Mesenchymal stem cell (in vitro differentiated cells and primary cell): ENCODE data around the gene ANKS1B.

ENCODE experiments used
- DNase-seq: peaks from one replicate; pipeline ENCODE4 v3.0.0-alpha.2; 2013
- H2AFZ ChIP-seq: one replicate; pipeline ENCODE4 v1.6.1; 2013; ENCODE audit warnings: low read depth, mild to moderate bottlenecking, control low read depth, inconsistent platforms, low read length, moderate library complexity
- H2AK5ac ChIP-seq: 2 replicates; pipeline ENCODE4 v1.6.1; 2013; ENCODE audit warnings: low read length, moderate library complexity, mild to moderate bottlenecking, inconsistent platforms; ENCODE audit not compliant: severe bottlenecking
- H2BK120ac ChIP-seq: one replicate; pipeline ENCODE4 v1.6.1; 2013; ENCODE audit warnings: low read depth, mild to moderate bottlenecking, inconsistent platforms, low read length, moderate library complexity
- H2BK12ac ChIP-seq, 2 experiments: one replicate each; pipeline ENCODE4 v1.6.1; 2013; ENCODE audit warnings: inconsistent platforms in 2 of 2, low read length in 2 of 2, mild to moderate bottlenecking in 2 of 2, moderate library complexity in 2 of 2, control low read depth in 1 of 2
- H2BK15ac ChIP-seq: one replicate; pipeline ENCODE4 v1.6.1; 2013; ENCODE audit warnings: mild to moderate bottlenecking, low read depth, inconsistent platforms; ENCODE audit not compliant: poor library complexity, severe bottlenecking
- H2BK5ac ChIP-seq: 2 replicates; pipeline ENCODE4 v1.6.1; 2013; ENCODE audit warnings: low read depth, mild to moderate bottlenecking, low read length, control low read depth, inconsistent platforms; ENCODE audit not compliant: poor library complexity, severe bottlenecking
- H3K14ac ChIP-seq, 2 experiments: one replicate each; pipeline ENCODE4 v1.6.1; 2013; ENCODE audit warnings: inconsistent platforms in 2 of 2, low read length in 2 of 2, control low read depth in 1 of 2, mild to moderate bottlenecking in 1 of 2, moderate library complexity in 1 of 2
- H3K18ac ChIP-seq, 2 experiments: one replicate each; pipeline ENCODE4 v1.6.1; 2013; ENCODE audit warnings: inconsistent platforms in 2 of 2, low read length in 2 of 2, control low read depth in 1 of 2, low read depth in 1 of 2, mild to moderate bottlenecking in 1 of 2
- H3K23ac ChIP-seq, 2 experiments: one replicate each; pipeline ENCODE4 v1.6.1; 2013; ENCODE audit warnings: inconsistent platforms in 2 of 2, low read length in 2 of 2, mild to moderate bottlenecking in 2 of 2, moderate library complexity in 2 of 2, control low read depth in 1 of 2
- H3K27ac ChIP-seq: 2 replicates; pipeline ENCODE4 v1.5.1; 2013; ENCODE audit warnings: mild to moderate bottlenecking, moderate library complexity, low read length, control low read depth, inconsistent platforms; ENCODE audit not compliant: poor library complexity, severe bottlenecking
- H3K27me3 ChIP-seq, 2 experiments: 2 replicates each; pipeline versions ENCODE4 v1.6.1 to v1.7.0; 2013; ENCODE audit warnings: low read length in 2 of 2, mild to moderate bottlenecking in 2 of 2, moderate library complexity in 2 of 2, control low read depth in 1 of 2, inconsistent platforms in 1 of 2; ENCODE audit not compliant: control insufficient read depth in 1 of 2, insufficient read depth in 1 of 2
- H3K36me3 ChIP-seq, 2 experiments: 2 replicates each; pipeline versions ENCODE4 v1.6.1 to v1.7.0; 2013; ENCODE audit warnings: low read length in 2 of 2, control low read depth in 1 of 2, inconsistent platforms in 1 of 2, low read depth in 1 of 2, mild to moderate bottlenecking in 1 of 2; ENCODE audit not compliant: insufficient read depth in 2 of 2, control insufficient read depth in 1 of 2
- H3K4ac ChIP-seq, 2 experiments: one replicate each; pipeline ENCODE4 v1.6.1; 2013; ENCODE audit warnings: inconsistent platforms in 2 of 2, low read length in 2 of 2, mild to moderate bottlenecking in 2 of 2, moderate library complexity in 2 of 2, control low read depth in 1 of 2, low read depth in 1 of 2
- H3K4me1 ChIP-seq: 2 replicates; pipeline ENCODE4 v1.6.1; 2013; ENCODE audit warnings: low read depth, low read length, control low read depth; ENCODE audit not compliant: control insufficient read depth, insufficient read depth
- H3K4me2 ChIP-seq: 2 replicates; pipeline ENCODE4 v1.6.1; 2013; ENCODE audit warnings: low read length, mild to moderate bottlenecking, inconsistent platforms; ENCODE audit not compliant: poor library complexity, severe bottlenecking
- H3K4me3 ChIP-seq, 2 experiments: 2 replicates each; pipeline versions ENCODE4 v1.5.1 to v1.7.0; 2013; ENCODE audit warnings: low read length in 2 of 2, mild to moderate bottlenecking in 2 of 2, control low read depth in 1 of 2, low read depth in 1 of 2; ENCODE audit not compliant: insufficient read depth in 1 of 2
- H3K79me1 ChIP-seq: replicated peaks from 2 replicates; pipeline ENCODE4 v1.6.1; 2013; ENCODE audit warnings: mild to moderate bottlenecking, control low read depth, low read length, inconsistent platforms; ENCODE audit not compliant: poor library complexity, severe bottlenecking
- H3K9ac ChIP-seq: 2 replicates; pipeline ENCODE4 v1.7.0; 2013; ENCODE audit warnings: mild to moderate bottlenecking, low read length, moderate library complexity
- H3K9me3 ChIP-seq: 2 replicates; pipeline ENCODE4 v1.7.0; 2013; ENCODE audit warnings: mild to moderate bottlenecking, low read length; ENCODE audit not compliant: control insufficient read depth
- H4K8ac ChIP-seq: one replicate; pipeline ENCODE4 v1.6.1; 2013; ENCODE audit warnings: inconsistent platforms, mild to moderate bottlenecking, low read length, moderate library complexity
- H4K91ac ChIP-seq: one replicate; pipeline ENCODE4 v1.6.1; 2013; ENCODE audit warnings: mild to moderate bottlenecking, low read length, inconsistent platforms
- WGBS: methylation state at CpG from one replicate; pipeline ENCODE4 v1.1.7; 2013; ENCODE audit warnings: mixed read lengths; 5-methylcytosine and 5-hydroxymethylcytosine counted together

ANKS1B gene

DNA sequence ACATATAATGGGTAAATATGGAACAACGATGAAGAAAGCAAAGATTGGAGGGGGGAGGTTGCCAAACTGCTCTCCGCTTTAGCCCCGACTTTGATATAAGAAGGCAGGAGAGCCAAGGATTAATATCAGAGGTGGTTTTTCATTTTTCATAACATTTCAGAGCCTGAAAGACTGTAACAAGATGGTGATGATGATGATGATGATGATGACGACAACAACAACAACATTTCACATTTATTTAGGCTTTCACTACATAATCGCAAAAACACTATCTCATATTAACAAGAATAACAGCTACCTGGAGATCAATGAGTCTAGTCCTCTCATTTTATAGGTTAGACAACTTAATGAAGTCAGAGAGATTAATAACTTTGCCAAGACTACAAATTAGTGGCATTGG is 86.1 kb downstream of the ANKS1B start:
- Histone ChIP-seq H4K8ac (no peak overlapping the region), H3K4ac (no peak overlapping the region), H4K91ac (no peak overlapping the region), H2BK12ac (no peak overlapping the region), H2BK15ac (no peak overlapping the region), H3K36me3 (no peaks in the 10 kb centered on the region), H3K23ac (no peak overlapping the region), H2BK5ac (no peak overlapping the region), H3K27ac (no peak overlapping the region), H2AFZ (no peak overlapping the region), H3K27me3 (no peaks in the 10 kb centered on the region), H3K4me3 (no peak overlapping the region), H3K79me1 (no peaks in the 10 kb centered on the region), H2BK120ac (no peak overlapping the region), H3K4me2 (no peak overlapping the region), H3K9ac (no peak overlapping the region), H3K14ac (no peak overlapping the region), H3K18ac (no peak overlapping the region), H2AK5ac (no peak overlapping the region), H3K9me3 (no peaks in the 10 kb centered on the region), H3K4me1 (no peaks in the 10 kb centered on the region)
- DNase-seq, result no peak
- WGBS, result 81% methylated on average over 3 of the region's 5 CpGs

DNA sequence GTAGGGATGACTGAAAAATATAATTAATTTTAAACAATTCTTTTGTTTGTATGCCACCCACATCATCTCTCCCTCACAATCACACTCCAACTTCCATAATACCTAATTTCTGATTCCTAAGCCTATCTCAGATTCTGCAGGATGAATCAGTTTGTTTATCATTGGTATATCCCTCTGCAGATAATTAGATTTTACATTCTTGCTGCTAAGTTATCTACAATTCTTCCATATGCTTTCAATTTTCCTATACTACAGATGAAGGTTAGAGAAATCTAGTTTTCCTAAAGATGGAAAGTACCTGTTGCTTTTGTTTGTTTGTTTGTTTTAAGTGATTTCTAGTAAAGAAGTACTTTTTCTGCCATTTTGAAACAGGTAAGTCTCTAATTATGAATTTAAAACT is 105.3 kb downstream of the ANKS1B start:
- Histone ChIP-seq H2AK5ac (no peak overlapping the region), H3K9ac (no peak overlapping the region), H2AFZ (no peak overlapping the region), H3K4me1 (no peaks in the 10 kb centered on the region), H2BK120ac (no peak overlapping the region), H3K4ac (no peak overlapping the region), H3K14ac (no peak overlapping the region), H2BK12ac (no peak overlapping the region), H4K8ac (no peak overlapping the region), H2BK15ac (no peak overlapping the region), H3K27ac (no peak overlapping the region), H3K18ac (no peak overlapping the region), H3K4me3 (no peak overlapping the region), H3K23ac (no peak overlapping the region), H3K9me3 (no peaks in the 10 kb centered on the region), H3K4me2 (no peak overlapping the region), H3K27me3 (no peaks in the 10 kb centered on the region), H2BK5ac (no peak overlapping the region), H3K36me3 (no peaks in the 10 kb centered on the region), H4K91ac (no peak overlapping the region), H3K79me1 (no peaks in the 10 kb centered on the region)
- DNase-seq, result no peak

DNA sequence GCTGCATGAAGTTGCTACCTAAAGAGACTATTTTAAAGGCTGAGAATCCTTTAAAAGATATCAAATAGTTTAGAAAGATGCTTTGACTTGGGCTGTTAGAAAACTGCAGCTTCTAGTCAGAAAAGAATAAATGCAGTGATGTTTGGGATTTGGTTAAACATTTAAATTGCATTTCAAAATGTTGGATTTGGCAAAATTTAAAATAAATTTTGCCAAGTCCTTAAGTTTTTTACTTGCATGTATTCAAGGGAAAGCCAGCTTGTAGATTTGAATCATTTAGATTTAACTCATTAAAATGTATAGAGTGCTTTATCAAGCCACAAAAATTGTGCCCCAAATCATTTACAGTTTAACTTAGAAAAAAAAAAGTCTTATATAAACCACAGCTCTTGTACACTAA is 109.7 kb downstream of the ANKS1B start:
- H2AK5ac ChIP-seq, result no peak overlapping the region
- no peak overlapping the region for H2BK12ac ChIP-seq
- no peaks in the 10 kb centered on the region for H3K36me3 ChIP-seq
- no peak overlapping the region for H2AFZ ChIP-seq
- no peak overlapping the region for H3K9ac ChIP-seq
- no peak for DNase-seq
- H2BK5ac ChIP-seq, result no peak overlapping the region
- H3K4me3 ChIP-seq, result no peak overlapping the region
- peaks cover under 1% of the 10 kb centered on the region for H3K9me3 ChIP-seq
- H3K27ac ChIP-seq, result no peak overlapping the region
- H3K4me1 ChIP-seq, result no peaks in the 10 kb centered on the region
- no peaks in the 10 kb centered on the region for H3K79me1 ChIP-seq
- H3K27me3 ChIP-seq, result no peaks in the 10 kb centered on the region
- no peak overlapping the region for H4K91ac ChIP-seq
- no peak overlapping the region for H3K14ac ChIP-seq
- no peak overlapping the region for H2BK15ac ChIP-seq
- H2BK120ac ChIP-seq, result no peak overlapping the region
- H3K23ac ChIP-seq, result no peak overlapping the region
- H3K4ac ChIP-seq, result no peak overlapping the region
- no peak overlapping the region for H4K8ac ChIP-seq
- H3K18ac ChIP-seq, result no peak overlapping the region
- H3K4me2 ChIP-seq, result no peak overlapping the region

DNA sequence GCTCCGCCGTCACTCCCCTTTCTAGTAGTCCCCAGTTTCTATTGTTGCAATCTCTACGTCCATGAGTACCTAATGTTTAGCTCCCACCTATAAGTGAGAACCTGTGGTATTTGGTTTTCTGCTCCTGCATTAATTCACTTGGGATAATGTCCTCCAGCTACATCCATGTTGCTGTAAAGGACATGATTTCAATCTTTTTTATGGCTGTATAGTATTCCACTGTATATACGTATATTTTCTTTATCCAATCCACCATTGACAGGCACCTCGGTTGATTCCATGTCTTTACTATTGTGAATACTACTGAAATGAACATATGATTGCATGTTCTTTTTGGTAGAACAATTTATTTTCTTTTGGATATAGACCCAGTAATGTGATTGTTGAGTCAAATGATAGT is 114.7 kb downstream of the ANKS1B start:
- Histone ChIP-seq H3K4ac (no peak overlapping the region), H3K27me3 (no peaks in the 10 kb centered on the region), H3K9me3 (peaks cover 2% of the 10 kb centered on the region), H2BK12ac (no peak overlapping the region), H3K9ac (no peak overlapping the region), H3K79me1 (no peaks in the 10 kb centered on the region), H2AK5ac (no peak overlapping the region), H4K8ac (no peak overlapping the region), H2BK15ac (no peak overlapping the region), H3K4me1 (no peaks in the 10 kb centered on the region), H3K36me3 (no peaks in the 10 kb centered on the region), H3K27ac (no peak overlapping the region), H3K14ac (no peak overlapping the region), H3K23ac (no peak overlapping the region), H4K91ac (no peak overlapping the region), H3K4me3 (no peak overlapping the region), H3K4me2 (no peak overlapping the region), H2BK5ac (no peak overlapping the region), H2AFZ (no peak overlapping the region), H3K18ac (no peak overlapping the region), H2BK120ac (no peak overlapping the region)
- DNase-seq, result no peak
- WGBS, result no CpG with 5 or more reads among the region's 5 CpGs
